WTC11 (cell line): Measurements from ENCODE around the gene PDSS2. TPM values are rescaled to one million over a fixed set of nuclear protein-coding genes. Genes with fewer than 3 reads are reported as not detected.

Source experiments
- ATAC-seq: fragments of 200-7000 bp; cut with Tn5 transposase; 2 replicates; pipeline ENCODE4 v1.10.0; 2021; ENCODE audit warnings: mild to moderate bottlenecking, moderate library complexity
- CTCF ChIA-PET: fragments of 300-600 bp; sonication (Branson Sonifier 250); formaldehyde crosslinking; loops from one replicate; lab custom pipeline; 2021; ENCODE audit warnings: antibody characterized with exemption; lab: Charles Lee
- POLR2A ChIA-PET: fragments of 350-600 bp; sonication (Branson Sonifier 250); formaldehyde crosslinking; loops from one replicate; lab custom pipeline; 2021; ENCODE audit warnings: antibody characterized with exemption; lab: Charles Lee
- DNase-seq: peaks from one replicate; pipeline ENCODE4 v3.0.0; 2021; ENCODE audit warnings: low spot score
- H3K27ac Mint-ChIP-seq: 2 replicates; pipeline ENCODE4 v1.8.0; 2021; ENCODE audit warnings: mixed read lengths
- H3K27me3 Mint-ChIP-seq: 2 replicates; pipeline ENCODE4 v1.8.0; 2021; ENCODE audit warnings: low read depth, mild to moderate bottlenecking, moderate library complexity, mixed read lengths
- H3K36me3 Mint-ChIP-seq: 2 replicates; pipeline ENCODE4 v1.8.0; 2021; ENCODE audit warnings: mixed read lengths
- H3K4me1 Mint-ChIP-seq: 2 replicates; pipeline ENCODE4 v1.8.0; 2022; ENCODE audit warnings: mixed read lengths
- H3K4me3 Mint-ChIP-seq: 2 replicates; pipeline ENCODE4 v1.8.0; 2021; ENCODE audit warnings: mild to moderate bottlenecking, moderate library complexity, mixed read lengths
- H3K9me3 Mint-ChIP-seq: 2 replicates; pipeline ENCODE4 v1.8.0; 2021; ENCODE audit warnings: mixed read lengths
- ETV6 ChIP-seq: sonication (generic); formaldehyde crosslinking; IDR thresholded peaks from 2 replicates; pipeline ENCODE4 v1.8.1; 2022; ENCODE audit warnings: mild to moderate bottlenecking, missing genetic modification reagents
- OVOL2 ChIP-seq: fragments of 250-450 bp; sonication (Bioruptor Pico); IDR thresholded peaks from 2 replicates; pipeline ENCODE4 v1.9.0; 2021; ENCODE audit warnings: mild to moderate bottlenecking, borderline replicate concordance
- RELA ChIP-seq: sonication (generic); formaldehyde crosslinking; IDR thresholded peaks from 2 replicates; pipeline ENCODE4 v1.8.1; 2022; ENCODE audit warnings: missing genetic modification reagents, mild to moderate bottlenecking, borderline replicate concordance
- SMAD3 ChIP-seq: sonication (generic); formaldehyde crosslinking; IDR thresholded peaks from 2 replicates; pipeline ENCODE4 v1.8.0; 2022; ENCODE audit warnings: missing genetic modification reagents, mild to moderate bottlenecking, borderline replicate concordance
- TP53 ChIP-seq: sonication (generic); formaldehyde crosslinking; IDR thresholded peaks from 2 replicates; pipeline ENCODE4 v1.8.1; 2023; ENCODE audit warnings: mild to moderate bottlenecking, missing genetic modification reagents
- ZNF317 ChIP-seq: sonication (generic); formaldehyde crosslinking; IDR thresholded peaks from 2 replicates; pipeline ENCODE4 v1.8.1; 2023; ENCODE audit warnings: low read depth, mild to moderate bottlenecking, moderate library complexity, missing genetic modification reagents, borderline replicate concordance
- ZNF423 ChIP-seq: fragments of 250-450 bp; sonication (Bioruptor Pico); IDR thresholded peaks from 2 replicates; pipeline ENCODE4 v2.1.2; 2022; ENCODE audit warnings: mild to moderate bottlenecking, moderate library complexity
- total RNA-seq: library from RNA; stranded (reverse); gene quantifications from 3 replicates; pipeline ENCODE4 v1.2.3, GENCODE V29; 2021
- TF ChIP-seq, protein P1 (sequence below): sonication (generic); formaldehyde crosslinking; IDR thresholded peaks from 2 replicates; pipeline ENCODE4 v1.8.0; 2022; ENCODE audit warnings: mild to moderate bottlenecking, missing genetic modification reagents
- TF ChIP-seq, protein P2 (sequence below): sonication (generic); formaldehyde crosslinking; IDR thresholded peaks from 2 replicates; pipeline ENCODE4 v1.8.1; 2022; ENCODE audit warnings: mild to moderate bottlenecking, moderate library complexity, missing genetic modification reagents
- TF ChIP-seq, protein P3 (sequence below): sonication (generic); formaldehyde crosslinking; IDR thresholded peaks from 2 replicates; pipeline ENCODE4 v1.8.0; 2022; ENCODE audit warnings: missing genetic modification reagents
- TF ChIP-seq, protein P4 (sequence below): fragments of 250-450 bp; sonication (Bioruptor Pico); IDR thresholded peaks from 2 replicates; pipeline ENCODE4 v1.9.0; 2021; ENCODE audit warnings: mild to moderate bottlenecking
- TF ChIP-seq, protein P5 (sequence below): sonication (generic); formaldehyde crosslinking; IDR thresholded peaks from 2 replicates; pipeline ENCODE4 v1.8.1; 2023; ENCODE audit warnings: mild to moderate bottlenecking, missing genetic modification reagents, borderline replicate concordance
- TF ChIP-seq, protein P6 (sequence below): sonication (generic); formaldehyde crosslinking; IDR thresholded peaks from 2 replicates; pipeline ENCODE4 v1.8.0; 2023; ENCODE audit warnings: mild to moderate bottlenecking, missing genetic modification reagents

Gene PDSS2
- total RNA-seq, 1 experiment from 2014 or later: 18.3 TPM

DNA sequence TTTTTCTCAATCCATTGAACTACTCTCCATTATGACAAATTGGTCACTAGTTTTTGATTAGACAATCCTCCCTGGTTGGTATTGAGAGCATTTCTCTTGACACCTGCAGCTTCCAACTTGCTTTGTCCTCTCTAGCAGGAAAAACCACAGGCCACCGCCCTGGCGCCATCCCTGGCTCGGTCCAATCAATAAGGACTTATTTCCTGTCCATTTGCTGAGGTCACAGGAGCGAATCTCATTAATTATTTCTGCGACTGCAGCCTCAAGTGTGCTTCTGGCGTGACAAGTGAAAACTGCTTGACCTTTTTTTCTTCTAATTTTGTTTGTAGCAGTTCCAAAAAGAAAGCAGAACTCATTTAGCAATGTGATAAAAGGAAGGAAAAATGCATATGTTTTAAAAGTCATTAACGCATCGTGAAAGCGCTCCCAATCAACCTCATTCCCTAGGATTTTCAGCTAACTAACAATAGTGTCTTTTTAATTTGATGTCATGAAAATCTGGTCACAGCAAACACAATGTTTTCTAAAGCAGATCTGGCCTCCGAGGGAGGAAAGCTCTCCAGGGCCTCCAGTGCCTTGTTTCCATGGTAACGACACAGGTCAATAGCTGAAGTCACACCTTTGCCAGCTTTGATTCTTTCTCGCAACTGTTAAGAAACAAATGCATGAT lies 305.1 kb downstream of the PDSS2 start:
- Mint-ChIP-seq H3K4me1 (peaks cover 38% of the 10 kb centered on the region), H3K36me3 (no peaks in the 10 kb centered on the region), H3K9me3 (no peaks in the 10 kb centered on the region), H3K4me3 (no peak overlapping the region), H3K27me3 (no peaks in the 10 kb centered on the region), H3K27ac (peak overlapping the region; percentile 72)
- POLR2A ChIA-PET: interaction anchor here (0.7 to 2.0 kb wide), 2 partner anchors 38 to 121 kb away, joined by 4 to 5 read pairs; partner anchors contain the start of gene BEND3
- CTCF ChIA-PET: interaction anchor here (0.6 to 1.0 kb wide), 3 partner anchors 32 to 794 kb away, joined by 3 read pairs; partner anchors contain the start of gene CRYBG1
- ATAC-seq (peak; percentile 46), DNase-seq (peak; percentile 34)
- TF ChIP-seq SMAD3 (CRISPR knock-in tag): no peak
- TF ChIP-seq, protein P1, sequence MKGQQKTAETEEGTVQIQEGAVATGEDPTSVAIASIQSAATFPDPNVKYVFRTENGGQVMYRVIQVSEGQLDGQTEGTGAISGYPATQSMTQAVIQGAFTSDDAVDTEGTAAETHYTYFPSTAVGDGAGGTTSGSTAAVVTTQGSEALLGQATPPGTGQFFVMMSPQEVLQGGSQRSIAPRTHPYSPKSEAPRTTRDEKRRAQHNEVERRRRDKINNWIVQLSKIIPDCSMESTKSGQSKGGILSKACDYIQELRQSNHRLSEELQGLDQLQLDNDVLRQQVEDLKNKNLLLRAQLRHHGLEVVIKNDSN (CRISPR knock-in tag): no peak
- TF ChIP-seq, protein P2, sequence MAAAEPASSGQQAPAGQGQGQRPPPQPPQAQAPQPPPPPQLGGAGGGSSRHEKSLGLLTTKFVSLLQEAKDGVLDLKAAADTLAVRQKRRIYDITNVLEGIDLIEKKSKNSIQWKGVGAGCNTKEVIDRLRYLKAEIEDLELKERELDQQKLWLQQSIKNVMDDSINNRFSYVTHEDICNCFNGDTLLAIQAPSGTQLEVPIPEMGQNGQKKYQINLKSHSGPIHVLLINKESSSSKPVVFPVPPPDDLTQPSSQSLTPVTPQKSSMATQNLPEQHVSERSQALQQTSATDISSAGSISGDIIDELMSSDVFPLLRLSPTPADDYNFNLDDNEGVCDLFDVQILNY (CRISPR knock-in tag): no peak
- no peak for TF ChIP-seq ETV6
- no peak for TF ChIP-seq RELA (CRISPR knock-in tag)
- TF ChIP-seq, protein P3, sequence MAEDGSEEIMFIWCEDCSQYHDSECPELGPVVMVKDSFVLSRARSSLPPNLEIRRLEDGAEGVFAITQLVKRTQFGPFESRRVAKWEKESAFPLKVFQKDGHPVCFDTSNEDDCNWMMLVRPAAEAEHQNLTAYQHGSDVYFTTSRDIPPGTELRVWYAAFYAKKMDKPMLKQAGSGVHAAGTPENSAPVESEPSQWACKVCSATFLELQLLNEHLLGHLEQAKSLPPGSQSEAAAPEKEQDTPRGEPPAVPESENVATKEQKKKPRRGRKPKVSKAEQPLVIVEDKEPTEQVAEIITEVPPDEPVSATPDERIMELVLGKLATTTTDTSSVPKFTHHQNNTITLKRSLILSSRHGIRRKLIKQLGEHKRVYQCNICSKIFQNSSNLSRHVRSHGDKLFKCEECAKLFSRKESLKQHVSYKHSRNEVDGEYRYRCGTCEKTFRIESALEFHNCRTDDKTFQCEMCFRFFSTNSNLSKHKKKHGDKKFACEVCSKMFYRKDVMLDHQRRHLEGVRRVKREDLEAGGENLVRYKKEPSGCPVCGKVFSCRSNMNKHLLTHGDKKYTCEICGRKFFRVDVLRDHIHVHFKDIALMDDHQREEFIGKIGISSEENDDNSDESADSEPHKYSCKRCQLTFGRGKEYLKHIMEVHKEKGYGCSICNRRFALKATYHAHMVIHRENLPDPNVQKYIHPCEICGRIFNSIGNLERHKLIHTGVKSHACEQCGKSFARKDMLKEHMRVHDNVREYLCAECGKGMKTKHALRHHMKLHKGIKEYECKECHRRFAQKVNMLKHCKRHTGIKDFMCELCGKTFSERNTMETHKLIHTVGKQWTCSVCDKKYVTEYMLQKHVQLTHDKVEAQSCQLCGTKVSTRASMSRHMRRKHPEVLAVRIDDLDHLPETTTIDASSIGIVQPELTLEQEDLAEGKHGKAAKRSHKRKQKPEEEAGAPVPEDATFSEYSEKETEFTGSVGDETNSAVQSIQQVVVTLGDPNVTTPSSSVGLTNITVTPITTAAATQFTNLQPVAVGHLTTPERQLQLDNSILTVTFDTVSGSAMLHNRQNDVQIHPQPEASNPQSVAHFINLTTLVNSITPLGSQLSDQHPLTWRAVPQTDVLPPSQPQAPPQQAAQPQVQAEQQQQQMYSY (CRISPR knock-in tag): no peak
- no peak for TF ChIP-seq OVOL2 (CRISPR knock-in tag)

DNA sequence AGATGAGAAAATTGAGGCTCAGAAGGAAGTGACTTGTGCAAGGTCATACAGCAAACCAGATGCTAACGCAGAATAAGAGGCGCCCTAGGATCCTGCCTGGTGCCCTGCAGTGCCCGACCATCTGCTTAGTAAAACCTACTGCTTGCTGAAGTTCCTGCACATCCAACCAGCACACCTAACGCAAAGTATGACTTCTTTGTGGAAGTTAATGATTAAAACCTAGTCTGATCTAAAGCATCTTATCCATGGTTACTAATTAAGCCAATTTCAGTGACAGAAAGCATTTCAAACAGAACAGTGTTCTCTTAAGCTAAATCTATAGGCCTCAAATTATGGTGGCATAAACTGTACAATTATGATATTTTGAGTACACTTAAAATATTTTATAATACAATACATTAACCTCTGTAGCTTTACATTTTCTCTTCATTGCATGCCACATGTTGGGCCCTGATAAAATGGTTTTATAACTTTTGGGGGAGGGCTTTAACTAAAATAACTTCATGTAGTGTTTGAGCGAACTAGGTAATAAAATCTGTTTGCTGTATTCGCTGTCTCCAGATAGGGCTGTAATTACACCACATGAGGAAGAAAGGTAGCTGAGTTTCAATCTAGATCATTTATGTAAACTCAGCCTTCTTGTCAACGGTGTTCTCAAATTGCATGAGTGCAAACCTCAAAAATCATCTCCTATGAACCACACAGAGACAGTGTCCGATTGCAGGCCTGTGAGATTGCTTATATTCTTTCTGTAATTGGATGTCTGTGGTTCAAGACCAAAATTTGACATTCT lies 306.5 kb downstream of the PDSS2 start:
- peak overlapping the region; percentile 80; the same call in 1 of the 2 replicates for H3K27ac Mint-ChIP-seq
- DNase-seq (no peak), ATAC-seq (no peak)
- ChIA-PET POLR2A (interaction anchor here (0.5 to 2.0 kb wide), 3 partner anchors 9 to 99 kb away, joined by 4 to 11 read pairs (median 5); partner anchors contain the start of gene BEND3), CTCF (interaction anchor here (1.1 kb wide), 1 partner anchor 26 kb away, joined by 4 read pairs; no protein-coding TSS in a partner anchor)
- no peak overlapping the region for H3K4me3 Mint-ChIP-seq
- H3K9me3 Mint-ChIP-seq: no peaks in the 10 kb centered on the region
- peaks cover 38% of the 10 kb centered on the region for H3K4me1 Mint-ChIP-seq
- H3K36me3 Mint-ChIP-seq: no peaks in the 10 kb centered on the region
- H3K27me3 Mint-ChIP-seq: no peaks in the 10 kb centered on the region
- TF ChIP-seq, protein P4, sequence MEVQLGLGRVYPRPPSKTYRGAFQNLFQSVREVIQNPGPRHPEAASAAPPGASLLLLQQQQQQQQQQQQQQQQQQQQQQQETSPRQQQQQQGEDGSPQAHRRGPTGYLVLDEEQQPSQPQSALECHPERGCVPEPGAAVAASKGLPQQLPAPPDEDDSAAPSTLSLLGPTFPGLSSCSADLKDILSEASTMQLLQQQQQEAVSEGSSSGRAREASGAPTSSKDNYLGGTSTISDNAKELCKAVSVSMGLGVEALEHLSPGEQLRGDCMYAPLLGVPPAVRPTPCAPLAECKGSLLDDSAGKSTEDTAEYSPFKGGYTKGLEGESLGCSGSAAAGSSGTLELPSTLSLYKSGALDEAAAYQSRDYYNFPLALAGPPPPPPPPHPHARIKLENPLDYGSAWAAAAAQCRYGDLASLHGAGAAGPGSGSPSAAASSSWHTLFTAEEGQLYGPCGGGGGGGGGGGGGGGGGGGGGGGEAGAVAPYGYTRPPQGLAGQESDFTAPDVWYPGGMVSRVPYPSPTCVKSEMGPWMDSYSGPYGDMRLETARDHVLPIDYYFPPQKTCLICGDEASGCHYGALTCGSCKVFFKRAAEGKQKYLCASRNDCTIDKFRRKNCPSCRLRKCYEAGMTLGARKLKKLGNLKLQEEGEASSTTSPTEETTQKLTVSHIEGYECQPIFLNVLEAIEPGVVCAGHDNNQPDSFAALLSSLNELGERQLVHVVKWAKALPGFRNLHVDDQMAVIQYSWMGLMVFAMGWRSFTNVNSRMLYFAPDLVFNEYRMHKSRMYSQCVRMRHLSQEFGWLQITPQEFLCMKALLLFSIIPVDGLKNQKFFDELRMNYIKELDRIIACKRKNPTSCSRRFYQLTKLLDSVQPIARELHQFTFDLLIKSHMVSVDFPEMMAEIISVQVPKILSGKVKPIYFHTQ (CRISPR knock-in tag): no peak
- TF ChIP-seq ZNF317 (CRISPR knock-in tag) (no peak), ZNF423 (CRISPR knock-in tag) (no peak), TP53 (no peak)
- TF ChIP-seq, protein P5, sequence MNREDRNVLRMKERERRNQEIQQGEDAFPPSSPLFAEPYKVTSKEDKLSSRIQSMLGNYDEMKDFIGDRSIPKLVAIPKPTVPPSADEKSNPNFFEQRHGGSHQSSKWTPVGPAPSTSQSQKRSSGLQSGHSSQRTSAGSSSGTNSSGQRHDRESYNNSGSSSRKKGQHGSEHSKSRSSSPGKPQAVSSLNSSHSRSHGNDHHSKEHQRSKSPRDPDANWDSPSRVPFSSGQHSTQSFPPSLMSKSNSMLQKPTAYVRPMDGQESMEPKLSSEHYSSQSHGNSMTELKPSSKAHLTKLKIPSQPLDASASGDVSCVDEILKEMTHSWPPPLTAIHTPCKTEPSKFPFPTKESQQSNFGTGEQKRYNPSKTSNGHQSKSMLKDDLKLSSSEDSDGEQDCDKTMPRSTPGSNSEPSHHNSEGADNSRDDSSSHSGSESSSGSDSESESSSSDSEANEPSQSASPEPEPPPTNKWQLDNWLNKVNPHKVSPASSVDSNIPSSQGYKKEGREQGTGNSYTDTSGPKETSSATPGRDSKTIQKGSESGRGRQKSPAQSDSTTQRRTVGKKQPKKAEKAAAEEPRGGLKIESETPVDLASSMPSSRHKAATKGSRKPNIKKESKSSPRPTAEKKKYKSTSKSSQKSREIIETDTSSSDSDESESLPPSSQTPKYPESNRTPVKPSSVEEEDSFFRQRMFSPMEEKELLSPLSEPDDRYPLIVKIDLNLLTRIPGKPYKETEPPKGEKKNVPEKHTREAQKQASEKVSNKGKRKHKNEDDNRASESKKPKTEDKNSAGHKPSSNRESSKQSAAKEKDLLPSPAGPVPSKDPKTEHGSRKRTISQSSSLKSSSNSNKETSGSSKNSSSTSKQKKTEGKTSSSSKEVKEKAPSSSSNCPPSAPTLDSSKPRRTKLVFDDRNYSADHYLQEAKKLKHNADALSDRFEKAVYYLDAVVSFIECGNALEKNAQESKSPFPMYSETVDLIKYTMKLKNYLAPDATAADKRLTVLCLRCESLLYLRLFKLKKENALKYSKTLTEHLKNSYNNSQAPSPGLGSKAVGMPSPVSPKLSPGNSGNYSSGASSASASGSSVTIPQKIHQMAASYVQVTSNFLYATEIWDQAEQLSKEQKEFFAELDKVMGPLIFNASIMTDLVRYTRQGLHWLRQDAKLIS: no peak
- TF ChIP-seq, protein P6, sequence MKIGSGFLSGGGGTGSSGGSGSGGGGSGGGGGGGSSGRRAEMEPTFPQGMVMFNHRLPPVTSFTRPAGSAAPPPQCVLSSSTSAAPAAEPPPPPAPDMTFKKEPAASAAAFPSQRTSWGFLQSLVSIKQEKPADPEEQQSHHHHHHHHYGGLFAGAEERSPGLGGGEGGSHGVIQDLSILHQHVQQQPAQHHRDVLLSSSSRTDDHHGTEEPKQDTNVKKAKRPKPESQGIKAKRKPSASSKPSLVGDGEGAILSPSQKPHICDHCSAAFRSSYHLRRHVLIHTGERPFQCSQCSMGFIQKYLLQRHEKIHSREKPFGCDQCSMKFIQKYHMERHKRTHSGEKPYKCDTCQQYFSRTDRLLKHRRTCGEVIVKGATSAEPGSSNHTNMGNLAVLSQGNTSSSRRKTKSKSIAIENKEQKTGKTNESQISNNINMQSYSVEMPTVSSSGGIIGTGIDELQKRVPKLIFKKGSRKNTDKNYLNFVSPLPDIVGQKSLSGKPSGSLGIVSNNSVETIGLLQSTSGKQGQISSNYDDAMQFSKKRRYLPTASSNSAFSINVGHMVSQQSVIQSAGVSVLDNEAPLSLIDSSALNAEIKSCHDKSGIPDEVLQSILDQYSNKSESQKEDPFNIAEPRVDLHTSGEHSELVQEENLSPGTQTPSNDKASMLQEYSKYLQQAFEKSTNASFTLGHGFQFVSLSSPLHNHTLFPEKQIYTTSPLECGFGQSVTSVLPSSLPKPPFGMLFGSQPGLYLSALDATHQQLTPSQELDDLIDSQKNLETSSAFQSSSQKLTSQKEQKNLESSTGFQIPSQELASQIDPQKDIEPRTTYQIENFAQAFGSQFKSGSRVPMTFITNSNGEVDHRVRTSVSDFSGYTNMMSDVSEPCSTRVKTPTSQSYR (CRISPR knock-in tag): no peak
